ENCODE data around the gene NFE2L2.

GRCh38 chr2:177207101-177207500 is 57.4 kb downstream of the NFE2L2 start:
- TF ChIP-seq CTCF (optimal IDR thresholded peaks at IDR 0.05 in 1 of 3, IDR thresholded peaks at IDR 0.05 in 1 of 3, conservative IDR thresholded peaks at IDR 0.05 in 1 of 3; ENCODE audit: extremely low read depth in 1 of 3, insufficient read depth in 2 of 3, low read length in 3 of 3) (no peak), EZH2 (IDR thresholded peaks at IDR 0.05; ENCODE audit: low read length) (no peak)
